A549 (cell line): Measurements from ENCODE around the gene CCDC169. TPM values are rescaled to one million over a fixed set of nuclear protein-coding genes. Genes with fewer than 3 reads are reported as not detected.
"Not testable (repeated sequence)": the region's sequence is repeated elsewhere in the genome, so short reads cannot be mapped to it uniquely, and the experiment has no call there.

ENCODE experiments used
- ATAC-seq, 2 experiments: fragments of 200-7000 bp in 1 of 2; fragments of >200 bp in 1 of 2; cut with Nextera tagmentation in 1 of 2; cut with Tn5 transposase in 1 of 2; 3 replicates each; pipeline versions ENCODE4 v1.8.0 to v1.9.1; 2018 to 2020; ENCODE audit warnings: mild to moderate bottlenecking in 1 of 2, moderate library complexity in 1 of 2
- CTCF ChIA-PET: fragments of 300-600 bp; sonication (Branson Sonifier 250); formaldehyde crosslinking; extraction: SDS; loops from one replicate; lab custom pipeline; 2021; ENCODE audit warnings: antibody characterized with exemption, inconsistent platforms; lab: Yijun Ruan, JAX
- POLR2A ChIA-PET: fragments of 350-600 bp; formaldehyde crosslinking; extraction: SDS; loops from one replicate; lab custom pipeline; 2021; ENCODE audit warnings: antibody characterized with exemption, inconsistent platforms; lab: Yijun Ruan, JAX
- DNase-seq, 2 experiments: peaks; one replicate each; pipeline versions ENCODE4 v3.0.0 to v3.0.0-alpha.2; 2011 to 2016; ENCODE audit warnings: low read depth in 1 of 2, low spot score in 1 of 2
- FAIRE-seq: peaks from 2 replicates; lab custom pipeline; 2011; peaks lifted over from hg19 to GRCh38; lab: Jason Lieb, UNC
- H3K27ac ChIP-seq, 2 experiments: fragments of >200 bp; sonication (Bioruptor Twin); formaldehyde crosslinking; 3 replicates each; pipeline ENCODE4 v1.5.1; 2016 to 2017
- H3K4me1 ChIP-seq: fragments of >200 bp; sonication (Bioruptor Twin); formaldehyde crosslinking; 3 replicates; pipeline ENCODE4 v1.6.1; 2016
- H3K4me2 ChIP-seq: fragments of >200 bp; sonication (Bioruptor Twin); formaldehyde crosslinking; 3 replicates; pipeline ENCODE4 v1.6.1; 2016
- H3K4me3 ChIP-seq: fragments of >200 bp; sonication (Bioruptor Twin); formaldehyde crosslinking; 3 replicates; pipeline ENCODE4 v1.5.1; 2016
- H3K9me3 ChIP-seq: fragments of >200 bp; sonication (Bioruptor Twin); formaldehyde crosslinking; 3 replicates; pipeline ENCODE4 v1.6.1; 2016
- ATOH8 ChIP-seq: fragments of 250-450 bp; sonication (Bioruptor Pico); IDR thresholded peaks from 2 replicates; pipeline ENCODE4 v1.5.0; 2020; ENCODE audit warnings: low read depth, mild to moderate bottlenecking, moderate library complexity
- CTCF ChIP-seq: fragments of >200 bp; sonication (Bioruptor Twin); formaldehyde crosslinking; IDR thresholded peaks from 3 replicates; pipeline ENCODE4 v1.5.1; 2016
- EHF ChIP-seq: fragments of 250-450 bp; sonication (Bioruptor Pico); IDR thresholded peaks from 2 replicates; pipeline ENCODE4 v1.5.0; 2020; ENCODE audit warnings: mild to moderate bottlenecking
- FOXS1 ChIP-seq: fragments of 250-450 bp; sonication (Bioruptor Pico); IDR thresholded peaks from 2 replicates; pipeline ENCODE4 v1.5.0; 2020; ENCODE audit warnings: mild to moderate bottlenecking, moderate library complexity
- GATA3 ChIP-seq: IDR thresholded peaks from 2 replicates; pipeline ENCODE4 v1.6.1; 2012; ENCODE audit warnings: borderline replicate concordance
- HOXB13 ChIP-seq: fragments of 250-450 bp; sonication (Bioruptor Pico); IDR thresholded peaks from 2 replicates; pipeline ENCODE4 v1.5.0; 2020; ENCODE audit warnings: low read depth, mild to moderate bottlenecking, moderate library complexity
- JUN ChIP-seq, 2 experiments: fragments of >200 bp; sonication (Bioruptor Twin); formaldehyde crosslinking; IDR thresholded peaks; 2 replicates in 1 of 2; 3 replicates in 1 of 2; pipeline ENCODE4 v1.6.1; 2016 to 2017
- KDM1A ChIP-seq: fragments of 200-600 bp; sonication (generic); IDR thresholded peaks from 2 replicates; pipeline ENCODE4 v1.6.1; 2016; ENCODE audit warnings: low read depth, mild to moderate bottlenecking
- KDM5A ChIP-seq: fragments of 200-600 bp; sonication (generic); IDR thresholded peaks from 2 replicates; pipeline ENCODE4 v1.6.1; 2016; ENCODE audit warnings: antibody characterized with exemption, mild to moderate bottlenecking
- NR3C1 ChIP-seq: fragments of >200 bp; sonication (Bioruptor Twin); formaldehyde crosslinking; IDR thresholded peaks from 3 replicates; pipeline ENCODE4 v1.6.1; 2017
- POLR2A ChIP-seq: IDR thresholded peaks from 2 replicates; pipeline ENCODE4 v1.6.1; 2012; ENCODE audit warnings: mild to moderate bottlenecking, low read length
- RARB ChIP-seq: fragments of 250-450 bp; sonication (Bioruptor Pico); IDR thresholded peaks from 2 replicates; pipeline ENCODE4 v1.8.0; 2021; ENCODE audit warnings: mild to moderate bottlenecking, moderate library complexity
- RFX5 ChIP-seq: fragments of 450-650 bp; IDR thresholded peaks from 2 replicates; pipeline ENCODE4 v1.7.1; 2014; ENCODE audit warnings: antibody characterized with exemption, mild to moderate bottlenecking, moderate library complexity
- SREBF2 ChIP-seq: fragments of 450-650 bp; IDR thresholded peaks from 2 replicates; pipeline ENCODE4 v1.6.1; 2014; ENCODE audit warnings: mild to moderate bottlenecking, moderate library complexity
- ZC3H11A ChIP-seq: fragments of 450-650 bp; IDR thresholded peaks from 2 replicates; pipeline ENCODE4 v1.6.1; 2014; ENCODE audit warnings: antibody characterized with exemption, mild to moderate bottlenecking
- WGBS: methylation state at CpG from one replicate; pipeline ENCODE4 v1.1.6; 2017; ENCODE audit errors: missing lambda C conversion rate; 5-methylcytosine and 5-hydroxymethylcytosine counted together
- polyA plus RNA-seq, 4 experiments: library from polyadenylated mRNA; depleted of rRNA in 3 of 4; stranded (reverse); fragments of >200 nt; fragmentation: RNase III in 1 of 4; extraction: RNeasy Plus Mini Kit Qiagen cat#74134 plus additional on column Dnase treatment in 1 of 4; gene quantifications; 2 replicates in 3 of 4; 3 replicates in 1 of 4; pipeline ENCODE4 v1.2.3, GENCODE V29; 2011 to 2017
- TF ChIP-seq, protein P1 (sequence below): fragments of 200-600 bp; sonication (generic); IDR thresholded peaks from 2 replicates; pipeline ENCODE4 v1.6.1; 2016; ENCODE audit warnings: antibody characterized with exemption, mild to moderate bottlenecking, moderate library complexity
- TF ChIP-seq, protein P2 (sequence below): IDR thresholded peaks from 2 replicates; pipeline ENCODE4 v1.6.1; 2012
- TF ChIP-seq, protein P3 (sequence below): fragments of 150-350 bp; IDR thresholded peaks from 2 replicates; pipeline ENCODE4 v1.6.1; 2014; ENCODE audit warnings: low read depth, mild to moderate bottlenecking, low read length

CCDC169 gene
- polyA plus RNA-seq, 2 of the 4 experiments (the other 2 are of a cell fraction) = 1.3 to 2.0 TPM

DNA sequence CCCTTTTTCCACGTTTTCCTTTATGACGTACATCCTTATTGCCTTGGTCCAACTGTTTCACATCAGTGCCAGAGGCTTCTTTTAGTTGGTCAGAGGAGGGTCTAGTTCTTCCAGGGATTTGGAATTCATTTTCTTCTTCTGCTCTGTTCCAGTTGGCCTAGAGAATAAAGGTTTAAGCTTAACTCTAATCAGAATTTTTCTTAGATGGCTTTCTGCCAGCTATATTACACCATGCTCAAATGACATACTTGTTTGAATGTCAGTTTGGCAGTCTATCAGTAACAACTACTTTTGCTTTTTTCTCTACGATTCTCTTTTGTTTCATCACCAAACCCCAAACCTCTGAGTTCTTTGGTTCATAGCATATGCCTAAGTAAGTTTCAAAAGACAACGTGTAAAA lies 31.7 kb upstream of the CCDC169 start:
- ChIA-PET CTCF (interaction anchor here (0.9 kb wide), 1 partner anchor 15 kb away, joined by 3 read pairs; no protein-coding TSS in a partner anchor), POLR2A (no interaction called here)
- DNase-seq = no peak
- no peak for FAIRE-seq
- ATAC-seq = no peak
- Histone ChIP-seq H3K9me3 (no peaks in the 10 kb centered on the region), H3K4me3 (no peak overlapping the region), H3K4me1 (peaks cover 19% of the 10 kb centered on the region), H3K4me2 (no peak overlapping the region), H3K27ac (no peak overlapping the region)
- WGBS = 84% methylated on average over 4 of the region's 4 CpGs
- no peak for TF ChIP-seq GATA3
- no peak for TF ChIP-seq HOXB13 (CRISPR knock-in tag)
- no peak for TF ChIP-seq RFX5
- TF ChIP-seq POLR2A = no peak
- no peak for TF ChIP-seq CTCF
- TF ChIP-seq, protein P1, sequence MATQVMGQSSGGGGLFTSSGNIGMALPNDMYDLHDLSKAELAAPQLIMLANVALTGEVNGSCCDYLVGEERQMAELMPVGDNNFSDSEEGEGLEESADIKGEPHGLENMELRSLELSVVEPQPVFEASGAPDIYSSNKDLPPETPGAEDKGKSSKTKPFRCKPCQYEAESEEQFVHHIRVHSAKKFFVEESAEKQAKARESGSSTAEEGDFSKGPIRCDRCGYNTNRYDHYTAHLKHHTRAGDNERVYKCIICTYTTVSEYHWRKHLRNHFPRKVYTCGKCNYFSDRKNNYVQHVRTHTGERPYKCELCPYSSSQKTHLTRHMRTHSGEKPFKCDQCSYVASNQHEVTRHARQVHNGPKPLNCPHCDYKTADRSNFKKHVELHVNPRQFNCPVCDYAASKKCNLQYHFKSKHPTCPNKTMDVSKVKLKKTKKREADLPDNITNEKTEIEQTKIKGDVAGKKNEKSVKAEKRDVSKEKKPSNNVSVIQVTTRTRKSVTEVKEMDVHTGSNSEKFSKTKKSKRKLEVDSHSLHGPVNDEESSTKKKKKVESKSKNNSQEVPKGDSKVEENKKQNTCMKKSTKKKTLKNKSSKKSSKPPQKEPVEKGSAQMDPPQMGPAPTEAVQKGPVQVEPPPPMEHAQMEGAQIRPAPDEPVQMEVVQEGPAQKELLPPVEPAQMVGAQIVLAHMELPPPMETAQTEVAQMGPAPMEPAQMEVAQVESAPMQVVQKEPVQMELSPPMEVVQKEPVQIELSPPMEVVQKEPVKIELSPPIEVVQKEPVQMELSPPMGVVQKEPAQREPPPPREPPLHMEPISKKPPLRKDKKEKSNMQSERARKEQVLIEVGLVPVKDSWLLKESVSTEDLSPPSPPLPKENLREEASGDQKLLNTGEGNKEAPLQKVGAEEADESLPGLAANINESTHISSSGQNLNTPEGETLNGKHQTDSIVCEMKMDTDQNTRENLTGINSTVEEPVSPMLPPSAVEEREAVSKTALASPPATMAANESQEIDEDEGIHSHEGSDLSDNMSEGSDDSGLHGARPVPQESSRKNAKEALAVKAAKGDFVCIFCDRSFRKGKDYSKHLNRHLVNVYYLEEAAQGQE = no peak
- no peak for TF ChIP-seq ATOH8 (CRISPR knock-in tag)

DNA sequence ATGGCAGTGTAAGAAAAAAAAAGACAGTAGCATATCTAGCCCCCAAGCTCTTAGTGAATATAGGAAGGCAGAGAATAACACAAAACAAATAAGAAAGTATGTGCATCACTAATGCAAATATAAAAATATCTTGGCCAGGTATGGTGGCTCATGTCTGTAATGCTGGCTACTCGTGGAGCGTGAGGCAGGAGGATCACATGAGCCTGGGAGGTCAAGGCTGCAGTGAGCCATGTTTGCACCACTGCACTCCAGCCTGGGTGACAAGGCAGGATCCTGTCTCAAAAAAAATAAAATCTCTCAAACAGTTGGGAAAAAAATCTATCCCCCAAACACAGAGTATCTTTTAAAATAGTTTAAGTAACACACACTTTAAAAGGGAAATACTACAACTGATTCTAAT lies 31.2 kb upstream of the CCDC169 start:
- Histone ChIP-seq H3K4me2 (no peak overlapping the region), H3K4me1 (peaks cover 18% of the 10 kb centered on the region), H3K4me3 (no peak overlapping the region), H3K9me3 (no peaks in the 10 kb centered on the region), H3K27ac (no peak overlapping the region)
- DNase-seq (no peak), ATAC-seq (no peak), FAIRE-seq (no peak)
- WGBS = 88% methylated on average over 2 of the region's 2 CpGs
- CTCF ChIA-PET = no interaction called here
- POLR2A ChIA-PET = no interaction called here
- TF ChIP-seq ZC3H11A = no peak
- no peak for TF ChIP-seq FOXS1 (CRISPR knock-in tag)
- TF ChIP-seq KDM5A = no peak
- no peak for TF ChIP-seq ATOH8 (CRISPR knock-in tag)
- TF ChIP-seq RARB (CRISPR knock-in tag) = no peak

GRCh38 chr13:36325912-36326311 lies 28.3 kb upstream of the CCDC169 start:
- ChIA-PET CTCF (no interaction called here), POLR2A (no interaction called here)
- Histone ChIP-seq H3K4me1 (0 out of 3 replicates have a peak, but pooled peaks cover 5% of the 10 kb centered on the region), H3K4me2 (no peak overlapping the region), H3K4me3 (no peak overlapping the region), H3K9me3 (no peaks in the 10 kb centered on the region), H3K27ac (no peak overlapping the region)
- ATAC-seq = no peak
- no peak for DNase-seq
- 84% methylated on average over 1 of the region's 1 CpG for WGBS
- FAIRE-seq = no peak
- TF ChIP-seq JUN (IDR thresholded peaks at IDR 0.05) (no peak), SREBF2 (no peak), NR3C1 (no peak), KDM1A (no peak), EHF (CRISPR knock-in tag) (no peak)
- TF ChIP-seq, protein P2, sequence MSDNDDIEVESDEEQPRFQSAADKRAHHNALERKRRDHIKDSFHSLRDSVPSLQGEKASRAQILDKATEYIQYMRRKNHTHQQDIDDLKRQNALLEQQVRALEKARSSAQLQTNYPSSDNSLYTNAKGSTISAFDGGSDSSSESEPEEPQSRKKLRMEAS = no peak
- TF ChIP-seq, protein P3, sequence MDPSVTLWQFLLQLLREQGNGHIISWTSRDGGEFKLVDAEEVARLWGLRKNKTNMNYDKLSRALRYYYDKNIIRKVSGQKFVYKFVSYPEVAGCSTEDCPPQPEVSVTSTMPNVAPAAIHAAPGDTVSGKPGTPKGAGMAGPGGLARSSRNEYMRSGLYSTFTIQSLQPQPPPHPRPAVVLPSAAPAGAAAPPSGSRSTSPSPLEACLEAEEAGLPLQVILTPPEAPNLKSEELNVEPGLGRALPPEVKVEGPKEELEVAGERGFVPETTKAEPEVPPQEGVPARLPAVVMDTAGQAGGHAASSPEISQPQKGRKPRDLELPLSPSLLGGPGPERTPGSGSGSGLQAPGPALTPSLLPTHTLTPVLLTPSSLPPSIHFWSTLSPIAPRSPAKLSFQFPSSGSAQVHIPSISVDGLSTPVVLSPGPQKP = no peak

- POLR2A ChIA-PET, CTCF ChIA-PET, H3K4me1 ChIP-seq, ATAC-seq, H3K4me3 ChIP-seq, H3K4me2 ChIP-seq, H3K9me3 ChIP-seq, H3K27ac ChIP-seq, FAIRE-seq, DNase-seq: not testable (repeated sequence)
- 89% methylated on average over 5 of the region's 5 CpGs for WGBS
Observed at GRCh38 chr13:36324881-36325280, 27.3 kb upstream of the CCDC169 start.
